Ascending aorta (tissue), 2 donors: ENCODE results near the gene RHBG. TPM values are rescaled to one million over a fixed set of nuclear protein-coding genes. Genes with fewer than 3 reads are reported as not detected.
"Not testable (repeated sequence)": the region's sequence is repeated elsewhere in the genome, so short reads cannot be mapped to it uniquely, and the experiment has no call there.

ENCODE experiments used
- DNase-seq, 2 donors: peaks; one replicate each; pipeline ENCODE4 v3.0.0-alpha.2; 2019; ENCODE audit warnings: low spot score in 2 of 2
- H3K27ac ChIP-seq, 2 donors: fragments of 200-600 bp; sonication (generic); one replicate each; pipeline ENCODE4 v1.5.1; 2016 to 2017; ENCODE audit warnings: mild to moderate bottlenecking in 1 of 2
- H3K27me3 ChIP-seq: fragments of 200-600 bp; sonication (generic); one replicate; pipeline ENCODE4 v1.5.1; 2017
- H3K36me3 ChIP-seq, 2 donors: fragments of 200-600 bp; sonication (generic); one replicate each; pipeline ENCODE4 v1.5.1; 2016
- H3K4me1 ChIP-seq, 2 donors: fragments of 200-600 bp; sonication (generic); one replicate each; pipeline ENCODE4 v1.5.1; 2016 to 2017; ENCODE audit warnings: mild to moderate bottlenecking in 1 of 2
- H3K4me3 ChIP-seq, 2 donors: fragments of 200-600 bp; sonication (generic); one replicate each; pipeline ENCODE4 v1.5.1; 2016 to 2017; ENCODE audit warnings: mild to moderate bottlenecking in 1 of 2
- H3K9me3 ChIP-seq, 2 donors: fragments of 200-600 bp; sonication (generic); one replicate each; pipeline ENCODE4 v1.5.1; 2016
- intact Hi-C: fragments of 100-400 bp; cut with DNase I; formaldehyde crosslinking; loops from one replicate; pipeline ENCODE4 v1.15.1; 2023
- total RNA-seq: library from RNA; depleted of rRNA; stranded (reverse); fragments of >200 nt; gene quantifications from one replicate; pipeline ENCODE4 v1.1.0, GENCODE V29; 2016
- TF ChIP-seq, protein P1 (sequence below), 3 experiments: fragments of 200-600 bp in 2 of 3; fragments of 450-650 bp in 1 of 3; sonication (generic) in 2 of 3; IDR thresholded peaks; one replicate each; pipeline ENCODE4 v1.5.1; 2016 to 2019; ENCODE audit warnings: antibody characterized with exemption in 3 of 3, mild to moderate bottlenecking in 1 of 3, moderate library complexity in 1 of 3

RHBG gene
- total RNA-seq, 1 donor from 2014 or later: not detected

- intact Hi-C loops: no loop called here
- no peak for DNase-seq
- H3K27me3 ChIP-seq: no peaks in the 10 kb centered on the region
- no peak overlapping the region for H3K4me3 ChIP-seq
- TF ChIP-seq, protein P1, sequence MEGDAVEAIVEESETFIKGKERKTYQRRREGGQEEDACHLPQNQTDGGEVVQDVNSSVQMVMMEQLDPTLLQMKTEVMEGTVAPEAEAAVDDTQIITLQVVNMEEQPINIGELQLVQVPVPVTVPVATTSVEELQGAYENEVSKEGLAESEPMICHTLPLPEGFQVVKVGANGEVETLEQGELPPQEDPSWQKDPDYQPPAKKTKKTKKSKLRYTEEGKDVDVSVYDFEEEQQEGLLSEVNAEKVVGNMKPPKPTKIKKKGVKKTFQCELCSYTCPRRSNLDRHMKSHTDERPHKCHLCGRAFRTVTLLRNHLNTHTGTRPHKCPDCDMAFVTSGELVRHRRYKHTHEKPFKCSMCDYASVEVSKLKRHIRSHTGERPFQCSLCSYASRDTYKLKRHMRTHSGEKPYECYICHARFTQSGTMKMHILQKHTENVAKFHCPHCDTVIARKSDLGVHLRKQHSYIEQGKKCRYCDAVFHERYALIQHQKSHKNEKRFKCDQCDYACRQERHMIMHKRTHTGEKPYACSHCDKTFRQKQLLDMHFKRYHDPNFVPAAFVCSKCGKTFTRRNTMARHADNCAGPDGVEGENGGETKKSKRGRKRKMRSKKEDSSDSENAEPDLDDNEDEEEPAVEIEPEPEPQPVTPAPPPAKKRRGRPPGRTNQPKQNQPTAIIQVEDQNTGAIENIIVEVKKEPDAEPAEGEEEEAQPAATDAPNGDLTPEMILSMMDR (IDR thresholded peaks at IDR 0.05): no peak
- H3K4me1 ChIP-seq: peaks cover 0 to 5% of the 10 kb centered on the region in 2 donors
- no peak overlapping the region for H3K27ac ChIP-seq
- no peaks in the 10 kb centered on the region for H3K36me3 ChIP-seq
- H3K9me3 ChIP-seq: no peaks in the 10 kb centered on the region
Measured at GRCh38 chr1:156366378-156367166, 2.4 kb upstream of the RHBG start.

GRCh38 chr1:156367383-156368156, 1.4 kb upstream of the RHBG start:
- Histone ChIP-seq H3K9me3 (no peaks in the 10 kb centered on the region), H3K4me1 (peaks cover 0 to 5% of the 10 kb centered on the region in 2 donors), H3K27me3 (no peaks in the 10 kb centered on the region), H3K36me3 (no peaks in the 10 kb centered on the region), H3K27ac (no peak overlapping the region), H3K4me3 (no peak overlapping the region)
- TF ChIP-seq, protein P1 (IDR thresholded peaks at IDR 0.05): no peak
- no peak for DNase-seq
- intact Hi-C loops: no loop called here

- Histone ChIP-seq H3K9me3 (no peaks in the 10 kb centered on the region), H3K36me3 (no peaks in the 10 kb centered on the region), H3K27me3 (no peaks in the 10 kb centered on the region), H3K4me1 (peaks cover 0 to 5% of the 10 kb centered on the region in 2 donors), H3K4me3 (no peak overlapping the region), H3K27ac (no peak overlapping the region)
- TF ChIP-seq, protein P1 (IDR thresholded peaks at IDR 0.05): no peak
- intact Hi-C loops: no loop called here
- no peak for DNase-seq
Measured at GRCh38 chr1:156368157-156368658, 803 bp upstream of the RHBG start.

DNA sequence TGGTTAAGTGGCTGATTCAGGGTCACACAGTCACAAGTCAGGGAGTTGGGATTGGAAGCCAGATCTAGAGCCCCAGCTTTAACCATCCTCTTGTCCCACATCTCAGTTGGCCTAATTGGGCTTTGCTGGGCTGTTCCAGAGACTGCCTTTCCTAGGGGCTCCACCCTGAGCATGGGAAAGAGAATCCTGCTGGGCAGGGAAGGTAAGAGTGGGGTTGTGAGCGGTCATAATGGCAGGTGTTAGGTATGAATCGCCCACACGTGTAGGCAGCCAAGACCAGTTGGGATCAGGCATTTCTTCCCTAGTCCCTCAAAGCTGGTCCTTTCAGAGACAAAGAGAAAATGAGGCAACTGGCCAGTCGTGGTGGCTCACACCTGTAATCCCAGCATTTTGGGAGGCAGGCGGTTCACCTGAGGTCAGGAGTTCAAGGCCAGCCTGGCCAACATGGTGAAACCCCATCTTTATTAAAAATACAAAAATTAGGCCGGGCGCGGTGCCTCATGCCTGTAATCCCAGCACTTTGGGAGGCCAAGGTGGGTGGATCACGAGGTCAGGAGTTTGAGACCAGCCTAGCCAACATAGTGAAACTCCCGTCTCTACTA, 775 bp downstream of the RHBG start:
- intact Hi-C loops, H3K27me3 ChIP-seq: not testable (repeated sequence)
- peak overlapping the region in 1 of 2 donors; percentile 57 for H3K4me3 ChIP-seq

GRCh38 chr1:156371553-156372264, 2.7 kb downstream of the RHBG start:
- TF ChIP-seq, protein P1 (IDR thresholded peaks at IDR 0.05): no peak
- intact Hi-C loops: no loop called here
- Histone ChIP-seq H3K4me3 (no peak overlapping the region), H3K27me3 (no peaks in the 10 kb centered on the region), H3K9me3 (no peaks in the 10 kb centered on the region), H3K4me1 (peaks cover 0 to 5% of the 10 kb centered on the region in 2 donors), H3K27ac (no peak overlapping the region), H3K36me3 (no peaks in the 10 kb centered on the region)
- no peak for DNase-seq

More for the DNA sequence above, 775 bp downstream of the RHBG start:
- DNase-seq, H3K9me3 ChIP-seq, H3K4me1 ChIP-seq, H3K36me3 ChIP-seq, H3K27ac ChIP-seq: not testable (repeated sequence)
